HepG2 (cell line): ENCODE results near the gene NEDD4L. TPM values are rescaled to one million over a fixed set of nuclear protein-coding genes. Genes with fewer than 3 reads are reported as not detected.

ENCODE experiments used
- ATAC-seq: fragments of 200-7000 bp; cut with Tn5 transposase; 3 replicates; pipeline ENCODE4 v1.9.1; 2020; ENCODE audit warnings: mild to moderate bottlenecking, moderate library complexity
- BruUV-seq: library from RNA; stranded (reverse); fragments of 400-500 nt; replicated peaks from 2 replicates; lab custom pipeline; 2021; lab: Mats Ljungman, UMichigan
- CTCF ChIA-PET: fragments of 300-600 bp; formaldehyde crosslinking; extraction: SDS; loops from one replicate; lab custom pipeline; 2021; ENCODE audit warnings: low total read pairs, inconsistent platforms, low intra/inter-chr PET ratio; lab: Yijun Ruan, JAX
- POLR2A ChIA-PET: fragments of 350-600 bp; sonication (Branson Sonifier 250); formaldehyde crosslinking; loops from one replicate; lab custom pipeline; 2020; ENCODE audit warnings: antibody characterized with exemption, inconsistent platforms; lab: Yijun Ruan, JAX
- DNase-seq: peaks from one replicate; pipeline ENCODE4 v3.0.0-alpha.2; 2015; ENCODE audit warnings: low spot score
- FAIRE-seq: peaks from 3 replicates; lab custom pipeline; 2011; peaks lifted over from hg19 to GRCh38; lab: Jason Lieb, UNC
- H2AFZ ChIP-seq: one replicate; pipeline ENCODE4 v1.6.1; 2011; ENCODE audit warnings: low read length, inconsistent platforms
- H3K27ac ChIP-seq: fragments of 300-600 bp; 3 replicates; pipeline ENCODE4 v1.8.0; 2011; ENCODE audit warnings: mixed run types, mild to moderate bottlenecking, mixed read lengths, low read length, inconsistent platforms; ENCODE audit not compliant: insufficient read depth; ENCODE audit errors: extremely low read length
- H3K27me3 ChIP-seq, 2 experiments: fragments of 200-600 bp in 1 of 2; 2 replicates in 1 of 2; 3 replicates in 1 of 2; pipeline versions ENCODE4 v1.6.0 to v1.8.0; 2011; ENCODE audit warnings: low read length in 2 of 2, mild to moderate bottlenecking in 2 of 2, moderate library complexity in 2 of 2, inconsistent platforms in 1 of 2; ENCODE audit not compliant: insufficient read depth in 2 of 2, control insufficient read depth in 1 of 2
- H3K36me3 ChIP-seq, 2 experiments: fragments of 200-600 bp in 1 of 2; replicated peaks in 1 of 2; 2 replicates in 1 of 2; 3 replicates in 1 of 2; pipeline versions ENCODE4 v1.5.1 to v1.8.0; 2011; ENCODE audit warnings: low read length in 2 of 2, inconsistent platforms in 1 of 2; ENCODE audit not compliant: insufficient read depth in 2 of 2, control insufficient read depth in 1 of 2
- H3K4me1 ChIP-seq: 2 replicates; pipeline ENCODE4 v1.5.1; 2012; ENCODE audit warnings: low read length, inconsistent platforms; ENCODE audit not compliant: insufficient read depth
- H3K4me2 ChIP-seq: 2 replicates; pipeline ENCODE4 v1.6.0; 2011; ENCODE audit warnings: low read depth, low read length, inconsistent platforms
- H3K4me3 ChIP-seq, 3 experiments: fragments of 200-600 bp in 1 of 3; sonication (generic), shearing (Covaris generic) in 1 of 3; replicated peaks in 1 of 3; 2 replicates each; pipeline ENCODE4 v1.5.1; 2011 to 2016; ENCODE audit warnings: low read length in 3 of 3, inconsistent platforms in 2 of 3, low read depth in 2 of 3, mild to moderate bottlenecking in 2 of 3, control low read depth in 1 of 3, mixed read lengths in 1 of 3; ENCODE audit not compliant: insufficient read depth in 1 of 3
- H3K79me2 ChIP-seq: one replicate; pipeline ENCODE4 v1.6.1; 2011; ENCODE audit warnings: low read length, inconsistent platforms; ENCODE audit not compliant: insufficient read depth
- H3K9ac ChIP-seq: 2 replicates; pipeline ENCODE4 v1.6.0; 2011; ENCODE audit warnings: mild to moderate bottlenecking, low read depth, low read length, inconsistent platforms; ENCODE audit not compliant: insufficient read depth
- H3K9me3 ChIP-seq: 2 replicates; pipeline ENCODE4 v1.5.1; 2012; ENCODE audit warnings: mild to moderate bottlenecking, low read length
- H4K20me1 ChIP-seq: 2 replicates; pipeline ENCODE4 v1.6.0; 2011; ENCODE audit warnings: inconsistent platforms, mild to moderate bottlenecking, low read length, moderate library complexity; ENCODE audit not compliant: insufficient read depth
- MYNN ChIP-seq: sonication (generic); formaldehyde crosslinking; IDR thresholded peaks from 2 replicates; pipeline ENCODE4 v1.4.0; 2020; ENCODE audit warnings: mild to moderate bottlenecking, low read depth, missing genetic modification reagents
- SIN3B ChIP-seq: fragments of 150-350 bp; IDR thresholded peaks from 2 replicates; pipeline ENCODE4 v1.6.1; 2014; ENCODE audit warnings: low read length
- TCF7 ChIP-seq: sonication (generic); IDR thresholded peaks from 2 replicates; pipeline ENCODE4 v1.6.1; 2016; ENCODE audit warnings: antibody characterized with exemption, low read depth
- ZFAT ChIP-seq: sonication (generic); formaldehyde crosslinking; conservative IDR thresholded peaks from 2 replicates; pipeline ENCODE4 v1.8.1; 2023; ENCODE audit warnings: missing genetic modification reagents, inconsistent platforms
- ZNF124 ChIP-seq: sonication (generic); formaldehyde crosslinking; IDR thresholded peaks from 2 replicates; pipeline ENCODE4 v1.4.0; 2020; ENCODE audit warnings: missing genetic modification reagents
- ZNF225 ChIP-seq: sonication (generic); formaldehyde crosslinking; IDR thresholded peaks from 2 replicates; pipeline ENCODE4 v1.4.0; 2020; ENCODE audit warnings: mild to moderate bottlenecking, missing genetic modification reagents
- ZNF512 ChIP-seq: sonication (generic); formaldehyde crosslinking; IDR thresholded peaks from 2 replicates; pipeline ENCODE4 v1.4.0; 2020; ENCODE audit warnings: mild to moderate bottlenecking, missing genetic modification reagents
- WGBS: methylation state at CpG from one replicate; pipeline ENCODE4 v1.1.6; 2017; ENCODE audit warnings: low lambda C conversion rate; 5-methylcytosine and 5-hydroxymethylcytosine counted together
- in situ Hi-C: cut with HindIII; loops from 2 replicates; pipeline ENCODE4 v1.10.0; 2017; ENCODE audit warnings: low pct_unique_long_range_greater_than_20kb; ENCODE audit not compliant: extremely low pct_ligation_motif_present
- intact Hi-C: fragments of 100-400 bp; cut with micrococcal nuclease; formaldehyde crosslinking; loops from one replicate; pipeline ENCODE4 v1.10.0; 2022; ENCODE audit not compliant: unreplicated experiment
- polyA plus RNA-seq, 8 experiments: library from polyadenylated mRNA; depleted of rRNA in 3 of 8; stranded (reverse) in 7 of 8; unstranded in 1 of 8; fragments of >200 nt; fragmentation: Illumina TruSeq in 4 of 8; extraction: Trizol in 4 of 8; gene quantifications; 2 replicates each; pipeline versions ENCODE4 v1.2.1 to v1.2.3, GENCODE V29; 2011 to 2016; ENCODE audit warnings: low read depth in 4 of 8, missing spikeins in 1 of 8, mixed read lengths in 1 of 8; ENCODE audit not compliant: insufficient read depth in 1 of 8
- total RNA-seq, 5 experiments: library from RNA; depleted of rRNA; stranded (reverse); fragments of >200 nt; fragmentation: Illumina TruSeq; extraction: Trizol; gene quantifications; 2 replicates each; pipeline ENCODE4 v1.2.3, GENCODE V29; 2016; ENCODE audit warnings: low read depth in 1 of 5
- TF ChIP-seq, protein P1 (sequence below): sonication (generic); formaldehyde crosslinking; IDR thresholded peaks from 2 replicates; pipeline ENCODE4 v1.4.0; 2020; ENCODE audit warnings: missing genetic modification reagents, mild to moderate bottlenecking, borderline replicate concordance

Gene NEDD4L
- total and polyA plus RNA-seq, 2 of the 13 experiments (the other 11 are each of a cell fraction or from before 2014, with no cell fraction given): 168 to 390 TPM

DNA sequence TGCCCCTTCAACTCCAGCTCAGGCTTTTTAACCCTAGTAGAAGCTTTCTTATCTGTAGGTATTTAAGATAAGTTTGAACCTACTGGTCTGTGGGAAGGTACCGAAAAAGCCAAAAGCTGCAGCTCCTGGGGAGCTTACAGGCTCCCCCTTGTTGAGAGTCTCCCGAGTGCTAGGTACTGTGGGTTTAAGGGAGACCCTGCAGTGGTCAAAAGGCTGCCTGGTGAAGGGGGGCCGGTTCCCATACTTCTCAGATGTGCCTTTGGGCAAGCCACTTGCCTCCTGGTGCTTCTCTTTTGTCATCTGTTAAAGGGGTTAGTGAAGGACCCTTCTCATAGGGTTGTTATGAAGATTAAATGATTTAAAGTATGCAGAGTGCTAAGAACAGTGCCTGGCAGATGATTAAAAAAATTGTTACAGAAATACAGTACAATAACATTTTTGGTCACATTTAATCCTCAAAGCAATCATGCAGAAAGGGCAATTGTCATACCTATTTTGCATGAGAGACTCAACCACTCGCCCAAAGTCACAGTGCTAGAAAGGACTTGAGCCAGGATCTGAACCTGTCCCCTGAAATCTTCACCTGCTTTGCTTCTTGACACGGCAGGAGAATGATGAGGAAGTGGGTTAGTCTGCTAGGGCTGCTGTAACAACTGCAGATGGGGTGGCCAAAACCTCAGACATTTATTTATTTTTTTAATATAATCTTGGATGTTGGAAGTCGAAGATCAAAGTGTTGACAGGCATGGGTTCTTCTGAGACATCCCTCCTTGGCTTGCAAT lies 62.5 kb downstream of the NEDD4L start (continued):
- TF ChIP-seq, protein P1, sequence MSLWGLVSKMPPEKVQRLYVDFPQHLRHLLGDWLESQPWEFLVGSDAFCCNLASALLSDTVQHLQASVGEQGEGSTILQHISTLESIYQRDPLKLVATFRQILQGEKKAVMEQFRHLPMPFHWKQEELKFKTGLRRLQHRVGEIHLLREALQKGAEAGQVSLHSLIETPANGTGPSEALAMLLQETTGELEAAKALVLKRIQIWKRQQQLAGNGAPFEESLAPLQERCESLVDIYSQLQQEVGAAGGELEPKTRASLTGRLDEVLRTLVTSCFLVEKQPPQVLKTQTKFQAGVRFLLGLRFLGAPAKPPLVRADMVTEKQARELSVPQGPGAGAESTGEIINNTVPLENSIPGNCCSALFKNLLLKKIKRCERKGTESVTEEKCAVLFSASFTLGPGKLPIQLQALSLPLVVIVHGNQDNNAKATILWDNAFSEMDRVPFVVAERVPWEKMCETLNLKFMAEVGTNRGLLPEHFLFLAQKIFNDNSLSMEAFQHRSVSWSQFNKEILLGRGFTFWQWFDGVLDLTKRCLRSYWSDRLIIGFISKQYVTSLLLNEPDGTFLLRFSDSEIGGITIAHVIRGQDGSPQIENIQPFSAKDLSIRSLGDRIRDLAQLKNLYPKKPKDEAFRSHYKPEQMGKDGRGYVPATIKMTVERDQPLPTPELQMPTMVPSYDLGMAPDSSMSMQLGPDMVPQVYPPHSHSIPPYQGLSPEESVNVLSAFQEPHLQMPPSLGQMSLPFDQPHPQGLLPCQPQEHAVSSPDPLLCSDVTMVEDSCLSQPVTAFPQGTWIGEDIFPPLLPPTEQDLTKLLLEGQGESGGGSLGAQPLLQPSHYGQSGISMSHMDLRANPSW (CRISPR knock-in tag): no peak
- TF ChIP-seq ZNF512 (CRISPR knock-in tag) (no peak), MYNN (CRISPR knock-in tag) (no peak), SIN3B (no peak), ZNF124 (CRISPR knock-in tag) (no peak), ZFAT (no peak)

DNA sequence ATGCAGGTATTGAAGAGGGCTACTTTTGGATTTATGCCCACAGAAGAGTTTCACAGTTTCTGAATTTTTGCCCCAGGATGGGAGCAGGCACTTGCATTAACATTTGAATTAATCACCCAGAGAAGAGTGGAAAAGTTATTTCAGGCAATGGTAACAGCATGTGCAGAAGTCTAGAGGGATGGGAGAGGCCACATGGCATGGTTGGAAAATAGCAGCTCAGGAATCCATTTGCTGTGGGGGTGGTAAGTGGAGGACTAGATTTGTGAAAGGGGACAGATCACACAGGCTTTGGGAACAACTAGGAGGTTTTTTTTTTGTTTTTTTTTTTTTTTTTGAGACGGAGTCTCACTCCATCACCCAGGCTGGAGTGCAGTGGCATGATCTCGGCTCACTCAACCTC lies 65.2 kb downstream of the NEDD4L start:
- TF ChIP-seq ZNF225 (CRISPR knock-in tag) (no peak), TCF7 (no peak)
- DNase-seq (no peak), ATAC-seq (no peak), FAIRE-seq (no peak)
- Histone ChIP-seq H3K27me3 (no peaks in the 10 kb centered on the region), H3K4me2 (no peak overlapping the region), H4K20me1 (no peaks in the 10 kb centered on the region; the same call in 1 of the 2 replicates), H3K4me3 (no peak overlapping the region), H3K36me3 (no peaks in the 10 kb centered on the region), H3K4me1 (peaks cover 1% of the 10 kb centered on the region; the same call in 1 of the 2 replicates), H3K27ac (no peak overlapping the region), H2AFZ (no peak overlapping the region), H3K79me2 (peaks cover 26% of the 10 kb centered on the region), H3K9me3 (no peaks in the 10 kb centered on the region), H3K9ac (no peak overlapping the region)
- in situ Hi-C loops: loop anchor here (25.0 kb wide), 1 partner anchor 222 kb away; no protein-coding TSS in a partner anchor
- no TSS peak for BruUV-seq
- ChIA-PET CTCF (no interaction called here), POLR2A (no interaction called here)
- WGBS: 100% methylated on average over 2 of the region's 2 CpGs
- intact Hi-C loops: no loop called here
